Neuronal stem cell (in vitro differentiated cells): ENCODE data around the gene DTX4.

Source experiments
- DNase-seq: peaks from one replicate; pipeline ENCODE4 v3.0.0-alpha.2; 2013; ENCODE audit warnings: low spot score
- H2AFZ ChIP-seq: one replicate; pipeline ENCODE4 v1.6.1; 2013; ENCODE audit warnings: mild to moderate bottlenecking, low read length, inconsistent platforms
- H2AK5ac ChIP-seq: 2 replicates; pipeline ENCODE4 v1.6.1; 2013; ENCODE audit warnings: low read depth, mild to moderate bottlenecking, inconsistent platforms, low read length, moderate library complexity, mixed read lengths
- H2BK120ac ChIP-seq: 2 replicates; pipeline ENCODE4 v1.6.1; 2013; ENCODE audit warnings: low read depth, mild to moderate bottlenecking, inconsistent platforms, low read length, moderate library complexity, mixed read lengths
- H2BK12ac ChIP-seq: one replicate; pipeline ENCODE4 v1.6.1; 2013; ENCODE audit warnings: low read length, inconsistent platforms
- H2BK15ac ChIP-seq: 2 replicates; pipeline ENCODE4 v1.6.1; 2013; ENCODE audit warnings: mild to moderate bottlenecking, low read length, inconsistent platforms, mixed read lengths
- H2BK5ac ChIP-seq: one replicate; pipeline ENCODE4 v1.6.1; 2013; ENCODE audit warnings: inconsistent platforms, mild to moderate bottlenecking, low read length, moderate library complexity
- H3K14ac ChIP-seq: one replicate; pipeline ENCODE4 v1.6.1; 2013; ENCODE audit warnings: low read length, inconsistent platforms
- H3K18ac ChIP-seq: 2 replicates; pipeline ENCODE4 v1.6.1; 2013; ENCODE audit warnings: low read length, inconsistent platforms
- H3K23ac ChIP-seq: 2 replicates; pipeline ENCODE4 v1.6.1; 2013; ENCODE audit warnings: low read depth, mild to moderate bottlenecking, mixed read lengths, low read length, inconsistent platforms; ENCODE audit not compliant: poor library complexity
- H3K27ac ChIP-seq: replicated peaks from 3 replicates; pipeline ENCODE4 v1.5.1; 2013; ENCODE audit warnings: low read length, inconsistent platforms
- H3K27me3 ChIP-seq, 3 experiments: 2 replicates each; pipeline ENCODE4 v1.6.1; 2013; ENCODE audit warnings: low read length in 3 of 3, mild to moderate bottlenecking in 2 of 3, inconsistent platforms in 1 of 3, low read depth in 1 of 3, mixed read lengths in 1 of 3, moderate library complexity in 1 of 3; ENCODE audit not compliant: control insufficient read depth in 3 of 3, insufficient read depth in 3 of 3
- H3K36me3 ChIP-seq, 2 donors: replicated peaks in 1 of 2; 2 replicates each; pipeline ENCODE4 v1.6.1; 2013; ENCODE audit warnings: low read length in 2 of 2; ENCODE audit not compliant: control insufficient read depth in 2 of 2, insufficient read depth in 2 of 2
- H3K4ac ChIP-seq: 2 replicates; pipeline ENCODE4 v1.6.1; 2013; ENCODE audit warnings: inconsistent platforms, mild to moderate bottlenecking, low read length, moderate library complexity
- H3K4me1 ChIP-seq, 2 donors: 1 replicate in 1 of 2; 2 replicates in 1 of 2; pipeline ENCODE4 v1.6.1; 2013; ENCODE audit warnings: low read length in 2 of 2, low read depth in 1 of 2; ENCODE audit not compliant: control insufficient read depth in 2 of 2, insufficient read depth in 1 of 2
- H3K4me2 ChIP-seq: one replicate; pipeline ENCODE4 v1.6.1; 2013; ENCODE audit warnings: mild to moderate bottlenecking, low read length, inconsistent platforms; ENCODE audit not compliant: insufficient read depth, poor library complexity, severe bottlenecking
- H3K4me3 ChIP-seq, 2 donors: 2 replicates each; pipeline ENCODE4 v1.5.1; 2013; ENCODE audit warnings: low read length in 2 of 2, mild to moderate bottlenecking in 2 of 2, inconsistent platforms in 1 of 2, moderate library complexity in 1 of 2
- H3K79me1 ChIP-seq: one replicate; pipeline ENCODE4 v1.6.1; 2013; ENCODE audit warnings: low read depth, mild to moderate bottlenecking, inconsistent platforms, low read length, moderate library complexity
- H3K9ac ChIP-seq: one replicate; pipeline ENCODE4 v1.6.1; 2013; ENCODE audit warnings: mild to moderate bottlenecking, low read depth, low read length, inconsistent platforms; ENCODE audit not compliant: poor library complexity
- H3K9me3 ChIP-seq, 2 donors: replicated peaks in 1 of 2; 2 replicates each; pipeline versions ENCODE3 to v1.6.1; 2013; ENCODE audit warnings: low read length in 2 of 2, mild to moderate bottlenecking in 2 of 2, inconsistent platforms in 1 of 2, low read depth in 1 of 2, mixed read lengths in 1 of 2, moderate library complexity in 1 of 2; ENCODE audit not compliant: control insufficient read depth in 2 of 2, insufficient read depth in 1 of 2
- H4K8ac ChIP-seq: one replicate; pipeline ENCODE4 v1.6.1; 2013; ENCODE audit warnings: low read depth, mild to moderate bottlenecking, inconsistent platforms, low read length, moderate library complexity
- H4K91ac ChIP-seq: one replicate; pipeline ENCODE4 v1.6.1; 2013; ENCODE audit warnings: low read length, low read depth, mild to moderate bottlenecking, inconsistent platforms; ENCODE audit not compliant: poor library complexity
- WGBS, 2 donors: extraction: QIAGEN DNeasy Blood & Tissue Kit; methylation state at CpG; one replicate each; pipeline ENCODE4 v1.1.7; 2013; ENCODE audit warnings: missing lambda C conversion rate in 2 of 2, mixed read lengths in 1 of 2; ENCODE audit not compliant: insufficient read length in 2 of 2, insufficient replicate concordance in 1 of 2; ENCODE audit errors: extremely low coverage in 2 of 2; 5-methylcytosine and 5-hydroxymethylcytosine counted together

DTX4 gene

DNA sequence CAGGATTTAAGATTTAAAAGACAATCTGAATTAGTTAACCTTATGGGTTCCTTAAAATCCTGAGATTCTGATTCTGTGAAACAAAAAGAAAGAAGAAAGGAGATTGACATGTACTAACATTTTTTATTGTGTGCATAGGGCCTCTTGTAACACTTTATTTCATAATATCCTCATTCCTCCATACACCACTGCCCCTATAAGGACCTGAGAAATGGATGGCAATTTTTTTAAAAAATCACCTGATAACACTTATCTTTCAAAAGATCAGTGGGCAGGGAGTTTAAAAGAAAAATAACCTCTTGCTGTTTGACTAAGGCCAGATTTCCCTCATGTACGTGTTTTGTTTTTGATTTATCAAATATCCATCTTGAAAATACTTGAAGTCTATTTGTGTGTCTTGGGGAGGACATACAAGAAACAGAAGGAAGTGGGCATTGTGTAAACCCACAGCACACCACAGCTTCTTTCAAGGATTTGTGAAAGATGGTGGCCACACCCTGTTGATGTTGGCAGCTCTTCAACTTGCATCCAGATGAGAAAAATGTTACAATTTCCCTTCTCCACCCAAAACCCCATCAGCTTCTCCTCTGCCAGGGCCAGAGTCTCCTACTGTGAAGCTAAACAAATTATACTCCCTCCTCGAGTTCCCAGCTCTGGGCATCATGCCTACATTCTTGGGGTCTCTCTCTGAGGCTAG, 75.7 kb downstream of the DTX4 start:
- Histone ChIP-seq H3K23ac (no peak overlapping the region), H4K91ac (no peak overlapping the region), H3K14ac (no peak overlapping the region), H3K27ac (no peak overlapping the region), H3K79me1 (no peaks in the 10 kb centered on the region), H2BK120ac (no peak overlapping the region), H3K9me3 (no peaks in the 10 kb centered on the region), H3K27me3 (peaks cover 0 to 3% (median 0%) of the 10 kb centered on the region in 3 experiments), H2AK5ac (no peak overlapping the region), H3K18ac (no peak overlapping the region), H3K4me2 (no peak overlapping the region), H3K36me3 (no peaks in the 10 kb centered on the region), H3K4me1 (no peaks in the 10 kb centered on the region), H2BK5ac (no peak overlapping the region), H2BK15ac (no peak overlapping the region), H3K4ac (no peak overlapping the region), H3K4me3 (no peak overlapping the region), H2BK12ac (no peak overlapping the region), H3K9ac (no peak overlapping the region), H4K8ac (no peak overlapping the region), H2AFZ (no peak overlapping the region)
- no CpG with 5 or more reads among the region's 2 CpGs for WGBS, 2 donors
- DNase-seq: no peak

- H3K27ac ChIP-seq: no peak overlapping the region
- no peak overlapping the region for H3K23ac ChIP-seq
- no peak overlapping the region for H2AK5ac ChIP-seq
- peaks cover 0 to 3% (median 0%) of the 10 kb centered on the region in 3 experiments for H3K27me3 ChIP-seq
- DNase-seq: no peak
- no peak overlapping the region for H2BK5ac ChIP-seq
- no peaks in the 10 kb centered on the region for H3K4me1 ChIP-seq
- peaks cover 0 to 2% of the 10 kb centered on the region in 2 donors for H3K9me3 ChIP-seq
- no peak overlapping the region for H3K14ac ChIP-seq
- no CpG with 5 or more reads among the region's 7 CpGs for WGBS, 2 donors
- H3K9ac ChIP-seq: no peak overlapping the region
- H4K91ac ChIP-seq: no peak overlapping the region
- no peak overlapping the region for H2BK15ac ChIP-seq
- H4K8ac ChIP-seq: no peak overlapping the region
- H3K4me3 ChIP-seq: no peak overlapping the region
- H3K4ac ChIP-seq: no peak overlapping the region
- H3K36me3 ChIP-seq: no peaks in the 10 kb centered on the region
- H3K4me2 ChIP-seq: no peak overlapping the region
- no peak overlapping the region for H2BK120ac ChIP-seq
- no peak overlapping the region for H2BK12ac ChIP-seq
- no peak overlapping the region for H3K18ac ChIP-seq
- H3K79me1 ChIP-seq: no peaks in the 10 kb centered on the region
- no peak overlapping the region for H2AFZ ChIP-seq
Observed at GRCh38 chr11:59249535-59249934, 77.6 kb downstream of the DTX4 start.

- no peak overlapping the region for H2BK120ac ChIP-seq
- no peak overlapping the region for H3K4ac ChIP-seq
- peaks cover 0 to 3% (median 0%) of the 10 kb centered on the region in 3 experiments for H3K27me3 ChIP-seq
- H3K9me3 ChIP-seq: peaks cover 0 to 2% of the 10 kb centered on the region in 2 donors
- no peak for DNase-seq
- H2BK15ac ChIP-seq: no peak overlapping the region
- H4K8ac ChIP-seq: no peak overlapping the region
- no peak overlapping the region for H3K4me2 ChIP-seq
- H3K9ac ChIP-seq: no peak overlapping the region
- H3K27ac ChIP-seq: no peak overlapping the region
- H3K18ac ChIP-seq: no peak overlapping the region
- H4K91ac ChIP-seq: no peak overlapping the region
- no peaks in the 10 kb centered on the region for H3K36me3 ChIP-seq
- no CpG with 5 or more reads among the region's 2 CpGs for WGBS, 2 donors
- H2AFZ ChIP-seq: no peak overlapping the region
- no peak overlapping the region for H3K23ac ChIP-seq
- no peak overlapping the region for H3K4me3 ChIP-seq
- no peak overlapping the region for H2BK12ac ChIP-seq
- no peak overlapping the region for H2BK5ac ChIP-seq
- no peaks in the 10 kb centered on the region for H3K79me1 ChIP-seq
- H3K14ac ChIP-seq: no peak overlapping the region
- no peak overlapping the region for H2AK5ac ChIP-seq
- H3K4me1 ChIP-seq: peaks cover 0 to 1% of the 10 kb centered on the region in 2 donors
Observed at GRCh38 chr11:59253001-59253400, 81.1 kb downstream of the DTX4 start.

DNA sequence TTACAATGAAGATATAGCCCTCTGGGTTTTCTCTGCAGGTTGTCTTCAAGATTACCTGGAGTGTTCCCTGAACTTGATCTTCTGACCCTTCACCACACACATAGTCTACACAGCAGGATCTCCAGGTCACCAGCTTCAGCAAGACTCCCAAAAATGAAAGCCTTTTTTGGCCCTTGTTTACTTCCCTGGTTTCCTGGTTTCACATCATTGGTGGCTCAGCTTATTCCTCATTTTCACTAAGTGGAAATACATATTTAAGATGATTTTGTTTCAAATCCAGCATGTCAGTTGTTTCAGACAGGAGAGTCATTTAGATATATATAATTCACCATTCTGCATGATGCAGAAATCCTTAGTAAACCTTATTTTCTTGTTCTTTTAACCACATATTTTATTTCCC, 82.4 kb downstream of the DTX4 start:
- Histone ChIP-seq H2BK5ac (no peak overlapping the region), H3K27ac (no peak overlapping the region), H3K36me3 (no peaks in the 10 kb centered on the region), H3K4ac (no peak overlapping the region), H2BK15ac (no peak overlapping the region), H3K14ac (no peak overlapping the region), H3K27me3 (no peaks in the 10 kb centered on the region), H3K4me3 (no peak overlapping the region), H3K9me3 (peaks cover 0 to 2% of the 10 kb centered on the region in 2 donors), H4K91ac (no peak overlapping the region), H2BK12ac (no peak overlapping the region), H2AK5ac (no peak overlapping the region), H3K9ac (no peak overlapping the region), H3K23ac (no peak overlapping the region), H3K79me1 (no peaks in the 10 kb centered on the region), H3K18ac (no peak overlapping the region), H3K4me2 (no peak overlapping the region), H3K4me1 (peaks cover 0 to 1% of the 10 kb centered on the region in 2 donors), H2AFZ (no peak overlapping the region), H2BK120ac (no peak overlapping the region), H4K8ac (no peak overlapping the region)
- no peak for DNase-seq
